ENCODE measurements around the gene USP1.

The USP1 gene

GRCh38 chr1:62481681-62482080 is 44.8 kb downstream of the USP1 start:
- in situ Hi-C loops (cut with MboI; ENCODE audit: low sequenced_read_pairs), result no loop called here

GRCh38 chr1:62484824-62485468 is 48.1 kb downstream of the USP1 start:
- in situ Hi-C loops (cut with MboI; ENCODE audit: low sequenced_read_pairs), result no loop called here

GRCh38 chr1:62487956-62488355 is 51.1 kb downstream of the USP1 start:
- in situ Hi-C loops (cut with MboI; ENCODE audit: low sequenced_read_pairs), result no loop called here

DNA sequence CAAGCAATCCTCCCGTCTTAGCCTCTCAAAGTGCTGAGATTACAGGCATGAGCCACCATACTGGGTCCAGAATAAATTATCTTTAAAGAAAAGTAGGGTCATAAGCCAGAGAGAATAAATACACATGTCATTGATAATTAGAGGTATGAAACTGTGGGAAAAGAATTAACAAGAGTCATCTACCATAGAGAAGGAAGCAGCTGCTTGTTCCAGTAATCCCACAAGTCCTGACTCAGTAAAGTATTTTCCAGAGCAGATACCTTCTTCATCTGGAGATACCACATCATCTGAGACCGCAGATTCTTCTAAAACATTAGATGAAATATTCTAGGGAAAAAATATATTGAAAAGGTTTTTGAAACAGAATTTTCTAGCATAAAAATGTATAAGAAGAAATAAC is 55.7 kb downstream of the USP1 start:
- in situ Hi-C loops (cut with MboI; ENCODE audit: low sequenced_read_pairs), result no loop called here

DNA sequence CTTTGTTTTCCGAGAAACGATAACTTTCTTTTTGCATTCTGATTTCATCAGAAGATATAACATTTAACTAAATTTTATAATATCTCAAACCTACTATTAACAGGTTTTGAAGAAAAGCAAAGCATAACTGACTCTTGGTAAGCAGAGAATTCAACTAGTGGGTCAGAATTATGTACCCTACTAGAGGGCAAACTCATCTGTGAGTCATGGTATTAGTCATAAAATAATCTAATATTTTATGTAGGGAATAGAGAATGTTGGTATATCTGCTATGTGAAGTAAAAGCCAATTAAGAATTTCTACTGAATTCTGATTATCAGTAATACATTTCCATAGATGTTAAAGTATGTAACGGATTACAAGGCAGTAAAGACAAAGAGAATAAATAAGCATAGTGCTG is 56.8 kb downstream of the USP1 start:
- in situ Hi-C loops (cut with MboI; ENCODE audit: low sequenced_read_pairs), result no loop called here

GRCh38 chr1:62494137-62494536 is 57.3 kb downstream of the USP1 start:
- in situ Hi-C loops (cut with MboI; ENCODE audit: low sequenced_read_pairs), result no loop called here

GRCh38 chr1:62500210-62500609 is 63.4 kb downstream of the USP1 start:
- in situ Hi-C loops (cut with MboI; ENCODE audit: low sequenced_read_pairs), result loop anchor here (25.0 kb wide), 1 partner anchor 237 kb away; no protein-coding TSS in a partner anchor
